ENCODE data around the gene SLC24A3.

- TF ChIP-seq, protein P1, sequence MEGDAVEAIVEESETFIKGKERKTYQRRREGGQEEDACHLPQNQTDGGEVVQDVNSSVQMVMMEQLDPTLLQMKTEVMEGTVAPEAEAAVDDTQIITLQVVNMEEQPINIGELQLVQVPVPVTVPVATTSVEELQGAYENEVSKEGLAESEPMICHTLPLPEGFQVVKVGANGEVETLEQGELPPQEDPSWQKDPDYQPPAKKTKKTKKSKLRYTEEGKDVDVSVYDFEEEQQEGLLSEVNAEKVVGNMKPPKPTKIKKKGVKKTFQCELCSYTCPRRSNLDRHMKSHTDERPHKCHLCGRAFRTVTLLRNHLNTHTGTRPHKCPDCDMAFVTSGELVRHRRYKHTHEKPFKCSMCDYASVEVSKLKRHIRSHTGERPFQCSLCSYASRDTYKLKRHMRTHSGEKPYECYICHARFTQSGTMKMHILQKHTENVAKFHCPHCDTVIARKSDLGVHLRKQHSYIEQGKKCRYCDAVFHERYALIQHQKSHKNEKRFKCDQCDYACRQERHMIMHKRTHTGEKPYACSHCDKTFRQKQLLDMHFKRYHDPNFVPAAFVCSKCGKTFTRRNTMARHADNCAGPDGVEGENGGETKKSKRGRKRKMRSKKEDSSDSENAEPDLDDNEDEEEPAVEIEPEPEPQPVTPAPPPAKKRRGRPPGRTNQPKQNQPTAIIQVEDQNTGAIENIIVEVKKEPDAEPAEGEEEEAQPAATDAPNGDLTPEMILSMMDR (IDR thresholded peaks at IDR 0.05; ENCODE audit: low read depth, low read length, poor library complexity, severe bottlenecking), result no peak
- no peak for TF ChIP-seq EZH2phosphoT487 (IDR thresholded peaks at IDR 0.05; ENCODE audit: borderline replicate concordance, low read length)
These were observed 135.6 kb downstream of the SLC24A3 start for GRCh38 chr20:19347943-19348456.

All from DOHH2 (cell line).